WTC11 (cell line): Measurements from ENCODE around the gene CDCA8. TPM values are rescaled to one million over a fixed set of nuclear protein-coding genes. Genes with fewer than 3 reads are reported as not detected.

Experiments
- ATAC-seq: fragments of 200-7000 bp; cut with Tn5 transposase; 2 replicates; pipeline ENCODE4 v1.10.0; 2021; ENCODE audit warnings: mild to moderate bottlenecking, moderate library complexity
- CTCF ChIA-PET: fragments of 300-600 bp; sonication (Branson Sonifier 250); formaldehyde crosslinking; loops from one replicate; lab custom pipeline; 2021; ENCODE audit warnings: antibody characterized with exemption; lab: Charles Lee
- POLR2A ChIA-PET: fragments of 350-600 bp; sonication (Branson Sonifier 250); formaldehyde crosslinking; loops from one replicate; lab custom pipeline; 2021; ENCODE audit warnings: antibody characterized with exemption; lab: Charles Lee
- DNase-seq: peaks from one replicate; pipeline ENCODE4 v3.0.0; 2021; ENCODE audit warnings: low spot score
- H3K27ac Mint-ChIP-seq: 2 replicates; pipeline ENCODE4 v1.8.0; 2021; ENCODE audit warnings: mixed read lengths
- H3K27me3 Mint-ChIP-seq: 2 replicates; pipeline ENCODE4 v1.8.0; 2021; ENCODE audit warnings: low read depth, mild to moderate bottlenecking, moderate library complexity, mixed read lengths
- H3K36me3 Mint-ChIP-seq: 2 replicates; pipeline ENCODE4 v1.8.0; 2021; ENCODE audit warnings: mixed read lengths
- H3K4me1 Mint-ChIP-seq: 2 replicates; pipeline ENCODE4 v1.8.0; 2022; ENCODE audit warnings: mixed read lengths
- H3K4me3 Mint-ChIP-seq: 2 replicates; pipeline ENCODE4 v1.8.0; 2021; ENCODE audit warnings: mild to moderate bottlenecking, moderate library complexity, mixed read lengths
- H3K9me3 Mint-ChIP-seq: 2 replicates; pipeline ENCODE4 v1.8.0; 2021; ENCODE audit warnings: mixed read lengths
- ATF6 ChIP-seq: sonication (generic); formaldehyde crosslinking; IDR thresholded peaks from 2 replicates; pipeline ENCODE4 v1.8.1; 2023; ENCODE audit warnings: mild to moderate bottlenecking, missing genetic modification reagents
- CREB1 ChIP-seq: sonication (generic); formaldehyde crosslinking; IDR thresholded peaks from 2 replicates; pipeline ENCODE4 v1.8.0; 2023; ENCODE audit warnings: mild to moderate bottlenecking, missing genetic modification reagents
- CTCF ChIP-seq: fragments of 200-600 bp; IDR thresholded peaks from 2 replicates; pipeline ENCODE4 v1.8.0; 2022; ENCODE audit warnings: antibody characterized with exemption
- E2F4 ChIP-seq: sonication (generic); formaldehyde crosslinking; IDR thresholded peaks from 2 replicates; pipeline ENCODE4 v1.8.1; 2022; ENCODE audit warnings: low read depth, mild to moderate bottlenecking, moderate library complexity, missing genetic modification reagents, borderline replicate concordance
- ESRRA ChIP-seq: sonication (generic); formaldehyde crosslinking; IDR thresholded peaks from 2 replicates; pipeline ENCODE4 v1.8.1; 2022; ENCODE audit warnings: mild to moderate bottlenecking, missing genetic modification reagents, borderline replicate concordance
- FOXJ3 ChIP-seq: sonication (generic); formaldehyde crosslinking; IDR thresholded peaks from 2 replicates; pipeline ENCODE4 v1.9.0; 2021; ENCODE audit warnings: missing genetic modification reagents, mild to moderate bottlenecking, borderline replicate concordance
- FOXP1 ChIP-seq: sonication (generic); formaldehyde crosslinking; IDR thresholded peaks from 2 replicates; pipeline ENCODE4 v1.8.0; 2022; ENCODE audit warnings: missing genetic modification reagents, mild to moderate bottlenecking, moderate library complexity, borderline replicate concordance
- GABPB1 ChIP-seq: sonication (generic); formaldehyde crosslinking; IDR thresholded peaks from 2 replicates; pipeline ENCODE4 v1.8.1; 2023; ENCODE audit warnings: mild to moderate bottlenecking, missing genetic modification reagents
- GTF2I ChIP-seq: fragments of 250-450 bp; sonication (Bioruptor Pico); conservative IDR thresholded peaks from 2 replicates; pipeline ENCODE4 v1.4.0; 2021; ENCODE audit warnings: mild to moderate bottlenecking
- SMAD4 ChIP-seq: sonication (generic); formaldehyde crosslinking; IDR thresholded peaks from 2 replicates; pipeline ENCODE4 v1.8.0; 2022; ENCODE audit warnings: mild to moderate bottlenecking, missing genetic modification reagents
- SP1 ChIP-seq: sonication (generic); formaldehyde crosslinking; conservative IDR thresholded peaks from 2 replicates; pipeline ENCODE4 v1.8.1; 2022; ENCODE audit warnings: missing genetic modification reagents
- TCF7 ChIP-seq: sonication (generic); formaldehyde crosslinking; IDR thresholded peaks from 2 replicates; pipeline ENCODE4 v1.8.0; 2022; ENCODE audit warnings: mild to moderate bottlenecking, low read depth, missing genetic modification reagents, moderate library complexity
- TEAD4 ChIP-seq: sonication (generic); formaldehyde crosslinking; IDR thresholded peaks from 2 replicates; pipeline ENCODE4 v1.8.0; 2022; ENCODE audit warnings: mild to moderate bottlenecking, missing genetic modification reagents
- ZNF219 ChIP-seq: sonication (generic); formaldehyde crosslinking; IDR thresholded peaks from 2 replicates; pipeline ENCODE4 v1.8.0; 2023; ENCODE audit warnings: missing genetic modification reagents, mild to moderate bottlenecking, borderline replicate concordance
- ZNF232 ChIP-seq: sonication (generic); formaldehyde crosslinking; IDR thresholded peaks from 2 replicates; pipeline ENCODE4 v1.8.0; 2022; ENCODE audit warnings: mild to moderate bottlenecking, missing genetic modification reagents
- ZNF396 ChIP-seq: fragments of 250-450 bp; sonication (Bioruptor Pico); IDR thresholded peaks from 2 replicates; pipeline ENCODE4 v1.8.0; 2021; ENCODE audit warnings: mild to moderate bottlenecking, moderate library complexity, borderline replicate concordance
- ZNF416 ChIP-seq: fragments of 250-450 bp; sonication (Bioruptor Pico); IDR thresholded peaks from 2 replicates; pipeline ENCODE4 v1.9.0; 2021; ENCODE audit warnings: mild to moderate bottlenecking, inconsistent platforms
- ZNF671 ChIP-seq: fragments of 250-450 bp; sonication (Bioruptor Pico); IDR thresholded peaks from 2 replicates; pipeline ENCODE4 v1.8.0; 2021; ENCODE audit warnings: mild to moderate bottlenecking
- total RNA-seq: library from RNA; stranded (reverse); gene quantifications from 3 replicates; pipeline ENCODE4 v1.2.3, GENCODE V29; 2021
- TF ChIP-seq, protein P1 (sequence below): fragments of 250-450 bp; sonication (Bioruptor Pico); IDR thresholded peaks from 2 replicates; pipeline ENCODE4 v1.9.0; 2021; ENCODE audit warnings: moderate library complexity, mild to moderate bottlenecking, inconsistent platforms, borderline replicate concordance
- TF ChIP-seq, protein P2 (sequence below): sonication (generic); formaldehyde crosslinking; IDR thresholded peaks from 2 replicates; pipeline ENCODE4 v1.8.0; 2022; ENCODE audit warnings: mild to moderate bottlenecking, missing genetic modification reagents
- TF ChIP-seq, protein P3 (sequence below): fragments of 250-450 bp; sonication (Bioruptor Pico); IDR thresholded peaks from 2 replicates; pipeline ENCODE4 v2.1.2; 2022; ENCODE audit warnings: mild to moderate bottlenecking, moderate library complexity
- TF ChIP-seq, protein P4 (sequence below): sonication (generic); formaldehyde crosslinking; IDR thresholded peaks from 2 replicates; pipeline ENCODE4 v1.8.0; 2022; ENCODE audit warnings: missing genetic modification reagents

CDCA8 gene
- total RNA-seq, 1 experiment from 2014 or later = 47.7 TPM

- TF ChIP-seq TEAD4 (CRISPR knock-in tag) (no peak), ZNF232 (CRISPR knock-in tag) (no peak), FOXP1 (CRISPR knock-in tag) (no peak), TCF7 (CRISPR knock-in tag) (no peak), ZNF396 (no peak)
- TF ChIP-seq, protein P1, sequence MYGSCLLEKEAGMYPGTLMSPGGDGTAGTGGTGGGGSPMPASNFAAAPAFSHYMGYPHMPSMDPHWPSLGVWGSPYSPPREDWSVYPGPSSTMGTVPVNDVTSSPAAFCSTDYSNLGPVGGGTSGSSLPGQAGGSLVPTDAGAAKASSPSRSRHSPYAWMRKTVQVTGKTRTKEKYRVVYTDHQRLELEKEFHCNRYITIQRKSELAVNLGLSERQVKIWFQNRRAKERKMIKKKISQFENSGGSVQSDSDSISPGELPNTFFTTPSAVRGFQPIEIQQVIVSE = no peak
Measured at GRCh38 chr1:37714689-37715088, 22.4 kb downstream of the CDCA8 start (continued).

GRCh38 chr1:37716321-37716720 lies 24.0 kb downstream of the CDCA8 start:
- Mint-ChIP-seq H3K27ac (no peak overlapping the region), H3K27me3 (no peaks in the 10 kb centered on the region), H3K4me3 (no peak overlapping the region), H3K9me3 (no peaks in the 10 kb centered on the region), H3K4me1 (no peaks in the 10 kb centered on the region), H3K36me3 (no peaks in the 10 kb centered on the region)
- ATAC-seq (no peak), DNase-seq (no peak)
- CTCF ChIA-PET = no interaction called here
- no peak for TF ChIP-seq CREB1 (CRISPR knock-in tag)
- no peak for TF ChIP-seq ESRRA (CRISPR knock-in tag)
- TF ChIP-seq ZNF671 = no peak
- no peak for TF ChIP-seq ZNF219
- no peak for TF ChIP-seq SMAD4 (CRISPR knock-in tag)
- no peak for TF ChIP-seq FOXP1 (CRISPR knock-in tag)
- no peak for TF ChIP-seq FOXJ3
- no peak for TF ChIP-seq GTF2I (CRISPR knock-in tag)
- TF ChIP-seq SP1 (CRISPR knock-in tag) = no peak
- no peak for TF ChIP-seq GABPB1 (CRISPR knock-in tag)
- TF ChIP-seq ZNF416 (CRISPR knock-in tag) = no peak
- no peak for TF ChIP-seq TEAD4 (CRISPR knock-in tag)
- no peak for TF ChIP-seq E2F4
- TF ChIP-seq CTCF = no peak
- TF ChIP-seq, protein P2, sequence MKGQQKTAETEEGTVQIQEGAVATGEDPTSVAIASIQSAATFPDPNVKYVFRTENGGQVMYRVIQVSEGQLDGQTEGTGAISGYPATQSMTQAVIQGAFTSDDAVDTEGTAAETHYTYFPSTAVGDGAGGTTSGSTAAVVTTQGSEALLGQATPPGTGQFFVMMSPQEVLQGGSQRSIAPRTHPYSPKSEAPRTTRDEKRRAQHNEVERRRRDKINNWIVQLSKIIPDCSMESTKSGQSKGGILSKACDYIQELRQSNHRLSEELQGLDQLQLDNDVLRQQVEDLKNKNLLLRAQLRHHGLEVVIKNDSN = no peak
- TF ChIP-seq ATF6 = no peak
- TF ChIP-seq, protein P3, sequence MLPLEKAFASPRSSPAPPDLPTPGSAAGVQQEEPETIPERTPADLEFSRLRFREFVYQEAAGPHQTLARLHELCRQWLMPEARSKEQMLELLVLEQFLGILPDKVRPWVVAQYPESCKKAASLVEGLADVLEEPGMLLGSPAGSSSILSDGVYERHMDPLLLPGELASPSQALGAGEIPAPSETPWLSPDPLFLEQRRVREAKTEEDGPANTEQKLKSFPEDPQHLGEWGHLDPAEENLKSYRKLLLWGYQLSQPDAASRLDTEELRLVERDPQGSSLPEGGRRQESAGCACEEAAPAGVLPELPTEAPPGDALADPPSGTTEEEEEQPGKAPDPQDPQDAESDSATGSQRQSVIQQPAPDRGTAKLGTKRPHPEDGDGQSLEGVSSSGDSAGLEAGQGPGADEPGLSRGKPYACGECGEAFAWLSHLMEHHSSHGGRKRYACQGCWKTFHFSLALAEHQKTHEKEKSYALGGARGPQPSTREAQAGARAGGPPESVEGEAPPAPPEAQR (CRISPR knock-in tag) = no peak
- TF ChIP-seq, protein P4, sequence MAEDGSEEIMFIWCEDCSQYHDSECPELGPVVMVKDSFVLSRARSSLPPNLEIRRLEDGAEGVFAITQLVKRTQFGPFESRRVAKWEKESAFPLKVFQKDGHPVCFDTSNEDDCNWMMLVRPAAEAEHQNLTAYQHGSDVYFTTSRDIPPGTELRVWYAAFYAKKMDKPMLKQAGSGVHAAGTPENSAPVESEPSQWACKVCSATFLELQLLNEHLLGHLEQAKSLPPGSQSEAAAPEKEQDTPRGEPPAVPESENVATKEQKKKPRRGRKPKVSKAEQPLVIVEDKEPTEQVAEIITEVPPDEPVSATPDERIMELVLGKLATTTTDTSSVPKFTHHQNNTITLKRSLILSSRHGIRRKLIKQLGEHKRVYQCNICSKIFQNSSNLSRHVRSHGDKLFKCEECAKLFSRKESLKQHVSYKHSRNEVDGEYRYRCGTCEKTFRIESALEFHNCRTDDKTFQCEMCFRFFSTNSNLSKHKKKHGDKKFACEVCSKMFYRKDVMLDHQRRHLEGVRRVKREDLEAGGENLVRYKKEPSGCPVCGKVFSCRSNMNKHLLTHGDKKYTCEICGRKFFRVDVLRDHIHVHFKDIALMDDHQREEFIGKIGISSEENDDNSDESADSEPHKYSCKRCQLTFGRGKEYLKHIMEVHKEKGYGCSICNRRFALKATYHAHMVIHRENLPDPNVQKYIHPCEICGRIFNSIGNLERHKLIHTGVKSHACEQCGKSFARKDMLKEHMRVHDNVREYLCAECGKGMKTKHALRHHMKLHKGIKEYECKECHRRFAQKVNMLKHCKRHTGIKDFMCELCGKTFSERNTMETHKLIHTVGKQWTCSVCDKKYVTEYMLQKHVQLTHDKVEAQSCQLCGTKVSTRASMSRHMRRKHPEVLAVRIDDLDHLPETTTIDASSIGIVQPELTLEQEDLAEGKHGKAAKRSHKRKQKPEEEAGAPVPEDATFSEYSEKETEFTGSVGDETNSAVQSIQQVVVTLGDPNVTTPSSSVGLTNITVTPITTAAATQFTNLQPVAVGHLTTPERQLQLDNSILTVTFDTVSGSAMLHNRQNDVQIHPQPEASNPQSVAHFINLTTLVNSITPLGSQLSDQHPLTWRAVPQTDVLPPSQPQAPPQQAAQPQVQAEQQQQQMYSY (CRISPR knock-in tag) = no peak
- POLR2A ChIA-PET = no interaction called here
